ENCODE results near the gene SPON1. TPM values are rescaled to one million over a fixed set of nuclear protein-coding genes. Genes with fewer than 3 reads are reported as not detected.
"Not testable (repeated sequence)": the region's sequence is repeated elsewhere in the genome, so short reads cannot be mapped to it uniquely, and the experiment has no call there.

The SPON1 gene
- total and polyA plus RNA-seq, 2 of the 8 experiments (the other 6 are each of a cell fraction or from before 2014, with no cell fraction given), result 1.5 to 5.4 TPM

GRCh38 chr11:14278869-14279268, 316.3 kb downstream of the SPON1 start:
- FAIRE-seq, result peak; percentile 93
- WGBS, 2 experiments (ENCODE audit: extremely low coverage in 1 of 2, insufficient coverage in 1 of 2, insufficient read length in 1 of 2, insufficient replicate concordance in 2 of 2, low coverage in 1 of 2, low lambda C conversion rate in 2 of 2, missing lambda C conversion rate in 1 of 2), result 91% methylated on average over 1 of the region's 1 CpG; no CpG with 5 or more reads in 1 of the 2 experiments
- H3K27ac ChIP-seq (ENCODE audit: low read depth, low read length); H2BK20ac ChIP-seq (ENCODE audit: low read length); H3K9ac ChIP-seq (replicated peaks in 1 of 4; ENCODE audit: extremely low read depth in 1 of 4, low read depth in 3 of 4, low read length in 3 of 4); H3K79me1 ChIP-seq (ENCODE audit: low read depth, low read length); H4K5ac ChIP-seq (ENCODE audit: insufficient read length, low read depth, low read length); H3K56ac ChIP-seq (replicated peaks; ENCODE audit: insufficient read length, low read depth, low read length); H3K9me3 ChIP-seq (ENCODE audit: insufficient read depth in 2 of 2, low read depth in 1 of 2, low read length in 1 of 2); H3K79me2 ChIP-seq (ENCODE audit: control insufficient read depth in 1 of 2, insufficient read depth in 2 of 2, low read length in 2 of 2); H3K4me1 ChIP-seq (replicated peaks in 1 of 4; ENCODE audit: control insufficient read depth in 3 of 4, insufficient read depth in 4 of 4, low read length in 3 of 4); H4K20me1 ChIP-seq (replicated peaks in 1 of 2; ENCODE audit: control insufficient read depth in 1 of 2, insufficient read depth in 2 of 2, low read length in 2 of 2); H4K8ac ChIP-seq (ENCODE audit: extremely low read depth, insufficient read depth, low read length); H3K4me3 ChIP-seq (ENCODE audit: extremely low read depth in 1 of 4, insufficient read depth in 2 of 4, low read depth in 3 of 4, low read length in 4 of 4); H4K91ac ChIP-seq (replicated peaks; ENCODE audit: insufficient read length, low read length); H3K4me2 ChIP-seq (ENCODE audit: insufficient read depth in 1 of 2, low read depth in 2 of 2, low read length in 2 of 2); H3K18ac ChIP-seq (ENCODE audit: extremely low read depth, low read length); H2BK15ac ChIP-seq (ENCODE audit: low read length); H2AK5ac ChIP-seq (ENCODE audit: low read depth, low read length); H3K4ac ChIP-seq (replicated peaks; ENCODE audit: insufficient read length, low read depth, low read length); CTCF ChIA-PET (ENCODE audit: partially characterized antibody); DNase-seq (ENCODE audit: low read depth in 1 of 2, low spot score in 2 of 2); H3K27me3 ChIP-seq (replicated peaks in 1 of 4; ENCODE audit: control insufficient read depth in 3 of 4, extremely low read depth in 1 of 4, insufficient read depth in 3 of 4, low read length in 3 of 4); H2BK120ac ChIP-seq (replicated peaks; ENCODE audit: low read depth, low read length); H3K23ac ChIP-seq (ENCODE audit: insufficient read length); H2BK12ac ChIP-seq (ENCODE audit: low read depth, low read length); H3K14ac ChIP-seq (ENCODE audit: insufficient read length); H3K23me2 ChIP-seq (ENCODE audit: low read depth, low read length); POLR2A ChIA-PET (ENCODE audit: partially characterized antibody); H2AFZ ChIP-seq (ENCODE audit: low read length); H2BK5ac ChIP-seq (ENCODE audit: low read depth, low read length): not testable (repeated sequence)
- peaks cover 10 to 57% (median 37%) of the 10 kb centered on the region in 4 experiments for H3K36me3 ChIP-seq (ENCODE audit: control insufficient read depth in 2 of 4, insufficient read depth in 4 of 4, low read length in 3 of 4)
